Gastrocnemius medialis (tissue), 4 donors: ENCODE measurements around the gene CYBA. TPM values are rescaled to one million over a fixed set of nuclear protein-coding genes. Genes with fewer than 3 reads are reported as not detected.

ENCODE experiments used
- ATAC-seq, 2 donors: fragments of 150-250 bp; one replicate each; pipeline ENCODE4 v1.9.1; 2016
- DNase-seq, 2 donors: peaks; one replicate each; pipeline ENCODE4 v3.0.0-alpha.2; 2019
- H3K27ac ChIP-seq, 4 donors: fragments of 200-600 bp; sonication (generic); 1 replicate in 1 of 4; 2 replicates in 3 of 4; pipeline ENCODE4 v1.5.1; 2016 to 2018; ENCODE audit warnings: mild to moderate bottlenecking in 2 of 4, moderate library complexity in 1 of 4
- H3K27me3 ChIP-seq, 3 donors: fragments of 200-600 bp; sonication (generic) in 2 of 3; 1 replicate in 1 of 3; 2 replicates in 2 of 3; pipeline versions ENCODE4 v1.5.1 to v1.6.0; 2016 to 2019; ENCODE audit warnings: mild to moderate bottlenecking in 1 of 3, moderate library complexity in 1 of 3
- H3K36me3 ChIP-seq, 2 donors: fragments of 200-600 bp; sonication (generic) in 1 of 2; one replicate each; pipeline ENCODE4 v1.5.1; 2017 to 2018
- H3K4me1 ChIP-seq, 2 donors: fragments of 200-600 bp; sonication (generic) in 1 of 2; one replicate each; pipeline ENCODE4 v1.5.1; 2016 to 2017; ENCODE audit warnings: mild to moderate bottlenecking in 2 of 2
- H3K4me3 ChIP-seq, 4 donors: fragments of 200-600 bp; sonication (generic) in 3 of 4; 1 replicate in 1 of 4; 2 replicates in 3 of 4; pipeline ENCODE4 v1.5.1; 2016 to 2019; ENCODE audit warnings: mild to moderate bottlenecking in 2 of 4
- H3K9me3 ChIP-seq, 3 donors: fragments of 200-600 bp; sonication (generic) in 2 of 3; 1 replicate in 1 of 3; 2 replicates in 2 of 3; pipeline ENCODE4 v1.5.1; 2016 to 2019
- CTCF ChIP-seq, 5 experiments: fragments of 450-650 bp in 3 of 5; fragments of 200-600 bp in 2 of 5; sonication (generic) in 2 of 5; IDR thresholded peaks in 4 of 5; conservative IDR thresholded peaks in 1 of 5; 1 replicate in 4 of 5; 2 replicates in 1 of 5; pipeline ENCODE4 v1.5.1; 2016 to 2019; ENCODE audit warnings: antibody characterized with exemption in 5 of 5, mild to moderate bottlenecking in 3 of 5, moderate library complexity in 3 of 5
- POLR2A ChIP-seq, 2 donors: fragments of 450-650 bp; IDR thresholded peaks; one replicate each; pipeline ENCODE4 v1.6.1; 2017; ENCODE audit warnings: antibody characterized with exemption in 2 of 2, mild to moderate bottlenecking in 2 of 2, moderate library complexity in 2 of 2
- in situ Hi-C, 4 donors: fragments of 200-750 bp; cut with MboI; loops; one replicate each; pipeline versions ENCODE4 v1.15.0 to v1.8.0; 2017; ENCODE audit warnings: low sequenced_read_pairs in 4 of 4
- intact Hi-C: fragments of 100-400 bp; cut with DNase I; formaldehyde crosslinking; loops from one replicate; pipeline ENCODE4 v1.15.1; 2023; ENCODE audit warnings: low total_unique reads
- total RNA-seq, 4 donors: library from RNA; depleted of rRNA; stranded (reverse); fragments of >200 nt; gene quantifications; one replicate each; pipeline versions ENCODE4 v1.1.0 to v1.2.3, GENCODE V29; 2016

Gene CYBA
- total RNA-seq, 4 donors from 2014 or later, result 5.1 to 33.2 (median 28.7) TPM

GRCh38 chr16:88691129-88691813 lies 40.4 kb upstream of the CYBA start:
- H3K9me3 ChIP-seq, result no peaks in the 10 kb centered on the region
- no peak overlapping the region for H3K4me3 ChIP-seq
- ATAC-seq (no peak), DNase-seq (no peak)
- in situ Hi-C loops (no loop called here), intact Hi-C loops (no loop called here)
- H3K27me3 ChIP-seq, result no peaks in the 10 kb centered on the region
- no peak overlapping the region for H3K27ac ChIP-seq
- no peaks in the 10 kb centered on the region for H3K36me3 ChIP-seq
- peaks cover 24 to 30% of the 10 kb centered on the region in 2 donors for H3K4me1 ChIP-seq
- no peak for TF ChIP-seq CTCF (IDR thresholded peaks at IDR 0.05 in 4 of 5, conservative IDR thresholded peaks at IDR 0.05 in 1 of 5)
- no peak for TF ChIP-seq POLR2A (IDR thresholded peaks at IDR 0.05)

- intact Hi-C loops (no loop called here), in situ Hi-C loops (no loop called here)
- no peak for TF ChIP-seq POLR2A (IDR thresholded peaks at IDR 0.05)
- Histone ChIP-seq H3K27ac (no peak overlapping the region), H3K27me3 (no peaks in the 10 kb centered on the region), H3K36me3 (no peaks in the 10 kb centered on the region), H3K9me3 (no peaks in the 10 kb centered on the region), H3K4me3 (no peak overlapping the region), H3K4me1 (peaks cover 17 to 30% of the 10 kb centered on the region in 2 donors)
- DNase-seq (no peak), ATAC-seq (no peak)
These were observed 39.7 kb upstream of the CYBA start for GRCh38 chr16:88690341-88691128.

- H3K4me1 ChIP-seq, result peaks cover 16 to 31% of the 10 kb centered on the region in 2 donors
- DNase-seq, result peak; percentile 61 to 80
- ATAC-seq, result peak; percentile 78 to 82
- no peak overlapping the region for H3K4me3 ChIP-seq
- H3K27ac ChIP-seq, result peak overlapping the region; percentile 82 to 96 (median 88)
- in situ Hi-C loops, result no loop called here
- no peaks in the 10 kb centered on the region for H3K9me3 ChIP-seq
- intact Hi-C loops, result no loop called here
- no peaks in the 10 kb centered on the region for H3K27me3 ChIP-seq
- H3K36me3 ChIP-seq, result no peaks in the 10 kb centered on the region
- TF ChIP-seq POLR2A (IDR thresholded peaks at IDR 0.05) (peak; percentile 32 to 33), CTCF (IDR thresholded peaks at IDR 0.05 in 4 of 5, conservative IDR thresholded peaks at IDR 0.05 in 1 of 5) (no peak)
These were observed 37.3 kb upstream of the CYBA start for GRCh38 chr16:88688013-88688778.

GRCh38 chr16:88687676-88688012 lies 36.8 kb upstream of the CYBA start:
- Histone ChIP-seq H3K4me3 (no peak overlapping the region), H3K27ac (peak overlapping the region; percentile 82 to 96 (median 88)), H3K4me1 (peaks cover 16 to 31% of the 10 kb centered on the region in 2 donors), H3K27me3 (no peaks in the 10 kb centered on the region), H3K9me3 (no peaks in the 10 kb centered on the region), H3K36me3 (no peaks in the 10 kb centered on the region)
- in situ Hi-C loops, result no loop called here
- no peak for DNase-seq
- peak in 1 of 2 donors; percentile 0 for ATAC-seq
- TF ChIP-seq POLR2A (IDR thresholded peaks at IDR 0.05) (no peak), CTCF (IDR thresholded peaks at IDR 0.05 in 4 of 5, conservative IDR thresholded peaks at IDR 0.05 in 1 of 5) (no peak)
- intact Hi-C loops, result loop anchor here (2.0 kb wide), 2 partner anchors 19 to 483 kb away; partner anchors contain the start of genes CDH15, CTU2 and RNF166

- Histone ChIP-seq H3K27me3 (no peaks in the 10 kb centered on the region), H3K4me3 (peak overlapping the region in 1 of 4 donors; percentile 68), H3K36me3 (no peaks in the 10 kb centered on the region), H3K4me1 (peaks cover 16 to 31% of the 10 kb centered on the region in 2 donors), H3K9me3 (no peaks in the 10 kb centered on the region), H3K27ac (peak overlapping the region; percentile 82 to 96 (median 88))
- in situ Hi-C loops (no loop called here), intact Hi-C loops (loop anchor here (2.0 kb wide), 2 partner anchors 20 to 484 kb away; partner anchors contain the start of genes CDH15, CTU2 and RNF166)
- no peak for ATAC-seq
- no peak for DNase-seq
- TF ChIP-seq POLR2A (IDR thresholded peaks at IDR 0.05) (no peak), CTCF (IDR thresholded peaks at IDR 0.05 in 4 of 5, conservative IDR thresholded peaks at IDR 0.05 in 1 of 5) (no peak)
These were observed 36.4 kb upstream of the CYBA start for GRCh38 chr16:88687254-88687576.
